SK-N-SH (cell line): ENCODE data around the gene AP3D1. TPM values are rescaled to one million over a fixed set of nuclear protein-coding genes. Genes with fewer than 3 reads are reported as not detected.

Experiments
- CTCF ChIA-PET: fragments of 300-600, 350-600 bp; formaldehyde crosslinking; extraction: SDS; loops from one replicate; lab custom pipeline; 2021; lab: Yijun Ruan, JAX
- POLR2A ChIA-PET: fragments of 350-600 bp; sonication (Branson Sonifier 250); formaldehyde crosslinking; extraction: SDS; loops from one replicate; lab custom pipeline; 2020; ENCODE audit warnings: antibody characterized with exemption, inconsistent platforms; lab: Yijun Ruan, JAX
- DNase-seq: peaks from one replicate; pipeline ENCODE4 v3.0.0; 2012
- H2AFZ ChIP-seq: fragments of 200-600 bp; sonication (generic); 2 replicates; pipeline ENCODE4 v1.8.1; 2016; ENCODE audit warnings: antibody characterized with exemption, mild to moderate bottlenecking, low read depth
- H3F3A ChIP-seq: fragments of 200-600 bp; sonication (generic); replicated peaks from 2 replicates; pipeline ENCODE3; 2016; ENCODE audit warnings: antibody characterized with exemption, mild to moderate bottlenecking; ENCODE audit not compliant: insufficient read depth
- H3K27ac ChIP-seq, 2 experiments: fragments of 200-500 bp in 1 of 2; fragments of 200-600 bp in 1 of 2; sonication (Bioruptor generic) in 1 of 2; sonication (generic), shearing (Covaris generic) in 1 of 2; 2 replicates each; pipeline versions ENCODE4 v1.5.1 to v1.6.1; 2014 to 2016; ENCODE audit warnings: low read depth in 2 of 2, inconsistent platforms in 1 of 2, low read length in 1 of 2, mild to moderate bottlenecking in 1 of 2, mixed read lengths in 1 of 2
- H3K27me3 ChIP-seq: fragments of 200-600 bp; sonication (generic), shearing (Covaris generic); 2 replicates; pipeline ENCODE4 v1.6.1; 2016; ENCODE audit warnings: mixed run types; ENCODE audit not compliant: insufficient read depth
- H3K36me3 ChIP-seq, 2 experiments: fragments of 200-500 bp in 1 of 2; fragments of 200-600 bp in 1 of 2; sonication (Bioruptor generic) in 1 of 2; sonication (generic) in 1 of 2; replicated peaks in 1 of 2; 2 replicates each; pipeline versions ENCODE3 to v1.5.1; 2014 to 2016; ENCODE audit warnings: low read length in 1 of 2, mild to moderate bottlenecking in 1 of 2; ENCODE audit not compliant: insufficient read depth in 2 of 2, control insufficient read depth in 1 of 2
- H3K4me1 ChIP-seq, 2 experiments: fragments of 200-500 bp in 1 of 2; fragments of 200-600 bp in 1 of 2; sonication (Bioruptor generic) in 1 of 2; sonication (generic), shearing (Covaris generic) in 1 of 2; 2 replicates each; pipeline versions ENCODE4 v1.5.1 to v1.6.1; 2014 to 2016; ENCODE audit warnings: low read depth in 1 of 2, low read length in 1 of 2, mixed run types in 1 of 2; ENCODE audit not compliant: insufficient read depth in 2 of 2, control insufficient read depth in 1 of 2
- H3K4me2 ChIP-seq: fragments of 200-600 bp; sonication (generic), shearing (Covaris generic); 2 replicates; pipeline ENCODE4 v1.6.1; 2017; ENCODE audit warnings: mixed run types
- H3K4me3 ChIP-seq, 2 experiments: fragments of 200-500 bp in 1 of 2; fragments of 200-600 bp in 1 of 2; sonication (Bioruptor generic) in 1 of 2; sonication (generic), shearing (Covaris generic) in 1 of 2; 2 replicates each; pipeline versions ENCODE4 v1.5.1 to v1.8.1; 2014 to 2016; ENCODE audit warnings: low read depth in 2 of 2, inconsistent platforms in 1 of 2, low read length in 1 of 2, mild to moderate bottlenecking in 1 of 2, mixed read lengths in 1 of 2, moderate library complexity in 1 of 2
- H3K79me2 ChIP-seq: fragments of 200-600 bp; sonication (generic); 2 replicates; pipeline ENCODE4 v1.8.1; 2017; ENCODE audit warnings: mild to moderate bottlenecking; ENCODE audit not compliant: insufficient read depth
- H3K9ac ChIP-seq: fragments of 200-600 bp; sonication (generic); 2 replicates; pipeline ENCODE4 v1.6.1; 2017; ENCODE audit warnings: mixed run types
- H3K9me2 ChIP-seq: fragments of 200-600 bp; sonication (generic); 2 replicates; pipeline ENCODE4 v1.6.1; 2017; ENCODE audit warnings: mixed run types
- H3K9me3 ChIP-seq: fragments of 200-600 bp; sonication (generic); 2 replicates; pipeline ENCODE4 v1.6.1; 2017; ENCODE audit warnings: mixed run types, mild to moderate bottlenecking, moderate library complexity
- H4K20me1 ChIP-seq: fragments of 200-600 bp; sonication (generic); 2 replicates; pipeline ENCODE4 v1.6.1; 2017; ENCODE audit warnings: mild to moderate bottlenecking, mixed run types; ENCODE audit not compliant: insufficient read depth
- ELF1 ChIP-seq: IDR thresholded peaks from 2 replicates; pipeline ENCODE4 v1.4.0; 2012
- EP300 ChIP-seq, 2 experiments: IDR thresholded peaks; 2 replicates each; pipeline versions ENCODE4 v1.4.0 to v1.6.1; 2012; ENCODE audit warnings: borderline replicate concordance in 1 of 2, low read depth in 1 of 2, low read length in 1 of 2
- EZH2phosphoT487 ChIP-seq: fragments of 200-600 bp; sonication (generic); IDR thresholded peaks from 2 replicates; pipeline ENCODE4 v1.6.1; 2017; ENCODE audit warnings: low read depth, mixed run types, mild to moderate bottlenecking, antibody characterized with exemption, moderate library complexity, borderline replicate concordance
- FOXM1 ChIP-seq: IDR thresholded peaks from 2 replicates; pipeline ENCODE4 v1.4.0; 2012; ENCODE audit warnings: low read depth, mild to moderate bottlenecking
- GABPA ChIP-seq: IDR thresholded peaks from 2 replicates; pipeline ENCODE4 v1.4.0; 2012; ENCODE audit warnings: low read depth, mild to moderate bottlenecking
- MEF2A ChIP-seq: IDR thresholded peaks from 2 replicates; pipeline ENCODE4 v1.4.0; 2012; ENCODE audit warnings: low read depth, borderline replicate concordance
- NRF1 ChIP-seq: IDR thresholded peaks from 2 replicates; pipeline ENCODE4 v1.6.1; 2012; ENCODE audit warnings: low read depth, mild to moderate bottlenecking, low read length
- PBX3 ChIP-seq: IDR thresholded peaks from 2 replicates; pipeline ENCODE4; 2012
- RXRA ChIP-seq: IDR thresholded peaks from 2 replicates; pipeline ENCODE4 v1.4.0; 2012; ENCODE audit warnings: low read depth, mild to moderate bottlenecking, borderline replicate concordance
- SIN3A ChIP-seq: IDR thresholded peaks from 2 replicates; pipeline ENCODE4 v1.6.1; 2012; ENCODE audit warnings: low read depth, mild to moderate bottlenecking, low read length, moderate library complexity, borderline replicate concordance
- TAF1 ChIP-seq: IDR thresholded peaks from 2 replicates; pipeline ENCODE4 v1.6.1; 2012; ENCODE audit warnings: low read depth, mild to moderate bottlenecking, low read length, moderate library complexity, borderline replicate concordance
- TCF12 ChIP-seq: IDR thresholded peaks from 2 replicates; pipeline ENCODE4 v1.4.0; 2012
- TEAD4 ChIP-seq: IDR thresholded peaks from 2 replicates; pipeline ENCODE4 v1.4.0; 2012; ENCODE audit warnings: mild to moderate bottlenecking, borderline replicate concordance; ENCODE audit not compliant: insufficient read depth
- USF1 ChIP-seq: IDR thresholded peaks from 2 replicates; pipeline ENCODE4 v1.4.0; 2012; ENCODE audit warnings: low read depth, borderline replicate concordance
- YY1 ChIP-seq: IDR thresholded peaks from 2 replicates; pipeline ENCODE4 v1.4.0; 2012; ENCODE audit warnings: low read depth, mild to moderate bottlenecking
- WGBS: methylation state at CpG from one replicate; pipeline ENCODE4 v1.1.6; 2017; ENCODE audit warnings: low lambda C conversion rate; 5-methylcytosine and 5-hydroxymethylcytosine counted together
- polyA plus RNA-seq, 3 experiments: library from polyadenylated mRNA; depleted of rRNA; stranded (reverse); fragments of >200 nt; gene quantifications; 2 replicates each; pipeline ENCODE4 v1.2.3, GENCODE V29; 2012
- TF ChIP-seq, protein P1 (sequence below): fragments of 150-350 bp; IDR thresholded peaks from 2 replicates; pipeline ENCODE4 v1.6.1; 2017; ENCODE audit warnings: antibody characterized with exemption, low read length, low read depth, borderline replicate concordance
- TF ChIP-seq, protein P2 (sequence below): IDR thresholded peaks from 2 replicates; pipeline ENCODE4 v1.6.1; 2012; ENCODE audit warnings: mild to moderate bottlenecking, low read depth, low read length, moderate library complexity
- TF ChIP-seq, protein P3 (sequence below): fragments of 200-600 bp; sonication (generic); IDR thresholded peaks from 2 replicates; pipeline ENCODE4 v1.6.1; 2017; ENCODE audit warnings: antibody characterized with exemption, mild to moderate bottlenecking, moderate library complexity

AP3D1 gene
- polyA plus RNA-seq, 1 of the 3 experiments (the other 2 are of a cell fraction): 127 TPM

DNA sequence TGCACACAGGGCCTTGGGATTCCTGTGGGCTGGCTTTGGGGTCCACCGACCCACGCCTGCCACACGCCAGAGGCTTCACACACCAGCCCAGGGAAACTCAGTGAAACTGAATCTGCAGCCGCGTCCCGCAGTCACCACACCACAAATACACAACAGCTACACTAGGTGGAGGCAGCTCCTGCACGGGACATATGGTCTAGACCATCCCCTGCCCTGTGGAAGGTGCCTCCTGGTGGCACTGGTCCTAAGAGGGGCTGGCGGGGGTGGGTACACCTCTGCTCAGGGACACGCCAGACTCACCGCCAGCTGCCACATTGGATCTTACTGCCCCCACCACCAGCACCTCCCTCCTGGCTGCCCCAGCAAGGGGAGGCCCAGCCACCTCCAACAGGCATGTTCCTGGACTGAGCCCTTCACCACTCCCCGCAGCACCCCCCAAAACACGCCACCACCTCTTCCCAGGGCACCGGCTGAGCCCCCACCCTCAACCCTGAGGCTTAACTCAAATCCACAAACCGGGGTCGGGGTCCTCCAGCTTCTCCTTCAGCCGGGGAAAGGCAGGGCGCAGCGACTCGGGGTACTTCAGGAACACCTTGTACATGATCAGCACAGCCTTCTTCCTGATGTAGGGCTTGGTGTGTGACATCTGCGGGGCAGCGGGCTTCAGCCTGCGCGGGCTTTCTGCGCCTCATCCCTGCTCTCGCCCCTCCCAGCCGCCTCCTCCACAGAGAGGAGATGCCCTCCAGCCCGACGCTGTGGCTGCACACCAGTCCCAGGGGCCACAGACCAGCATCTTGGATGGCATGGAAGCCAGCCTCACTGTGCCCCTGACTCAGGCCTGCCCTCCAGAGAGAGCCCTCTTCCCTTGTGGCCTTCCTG is 21.2 kb downstream of the AP3D1 start:
- CTCF ChIA-PET: interaction anchor here (0.9 to 1.1 kb wide), 2 partner anchors 20 to 186 kb away, joined by 3 to 4 read pairs; no protein-coding TSS in a partner anchor
- Histone ChIP-seq H3K27me3 (no peaks in the 10 kb centered on the region), H2AFZ (no peak overlapping the region), H3F3A (no peaks in the 10 kb centered on the region), H3K4me3 (no peak overlapping the region), H3K79me2 (peaks cover 57% of the 10 kb centered on the region), H3K4me1 (no peaks in the 10 kb centered on the region), H3K36me3 (peaks cover 31 to 56% of the 10 kb centered on the region in 2 experiments), H3K4me2 (no peak overlapping the region), H3K27ac (no peak overlapping the region), H3K9me3 (no peaks in the 10 kb centered on the region), H3K9me2 (no peaks in the 10 kb centered on the region), H3K9ac (no peak overlapping the region), H4K20me1 (peaks cover 45% of the 10 kb centered on the region)
- no peak for DNase-seq
- 99% methylated on average over 12 of the region's 28 CpGs for WGBS
- POLR2A ChIA-PET: no interaction called here
- TF ChIP-seq EZH2phosphoT487 (no peak), NRF1 (no peak), RXRA (no peak), USF1 (no peak), FOXM1 (no peak), GABPA (no peak), EP300 (IDR thresholded peaks at IDR 0.05; ENCODE audit: borderline replicate concordance in 1 of 2, low read depth in 1 of 2, low read length in 1 of 2) (no peak), ELF1 (no peak), YY1 (no peak), TCF12 (no peak), TEAD4 (no peak), SIN3A (no peak), PBX3 (no peak), TAF1 (no peak), MEF2A (no peak)
- TF ChIP-seq, protein P1, sequence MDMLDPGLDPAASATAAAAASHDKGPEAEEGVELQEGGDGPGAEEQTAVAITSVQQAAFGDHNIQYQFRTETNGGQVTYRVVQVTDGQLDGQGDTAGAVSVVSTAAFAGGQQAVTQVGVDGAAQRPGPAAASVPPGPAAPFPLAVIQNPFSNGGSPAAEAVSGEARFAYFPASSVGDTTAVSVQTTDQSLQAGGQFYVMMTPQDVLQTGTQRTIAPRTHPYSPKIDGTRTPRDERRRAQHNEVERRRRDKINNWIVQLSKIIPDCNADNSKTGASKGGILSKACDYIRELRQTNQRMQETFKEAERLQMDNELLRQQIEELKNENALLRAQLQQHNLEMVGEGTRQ: no peak
- TF ChIP-seq, protein P2, sequence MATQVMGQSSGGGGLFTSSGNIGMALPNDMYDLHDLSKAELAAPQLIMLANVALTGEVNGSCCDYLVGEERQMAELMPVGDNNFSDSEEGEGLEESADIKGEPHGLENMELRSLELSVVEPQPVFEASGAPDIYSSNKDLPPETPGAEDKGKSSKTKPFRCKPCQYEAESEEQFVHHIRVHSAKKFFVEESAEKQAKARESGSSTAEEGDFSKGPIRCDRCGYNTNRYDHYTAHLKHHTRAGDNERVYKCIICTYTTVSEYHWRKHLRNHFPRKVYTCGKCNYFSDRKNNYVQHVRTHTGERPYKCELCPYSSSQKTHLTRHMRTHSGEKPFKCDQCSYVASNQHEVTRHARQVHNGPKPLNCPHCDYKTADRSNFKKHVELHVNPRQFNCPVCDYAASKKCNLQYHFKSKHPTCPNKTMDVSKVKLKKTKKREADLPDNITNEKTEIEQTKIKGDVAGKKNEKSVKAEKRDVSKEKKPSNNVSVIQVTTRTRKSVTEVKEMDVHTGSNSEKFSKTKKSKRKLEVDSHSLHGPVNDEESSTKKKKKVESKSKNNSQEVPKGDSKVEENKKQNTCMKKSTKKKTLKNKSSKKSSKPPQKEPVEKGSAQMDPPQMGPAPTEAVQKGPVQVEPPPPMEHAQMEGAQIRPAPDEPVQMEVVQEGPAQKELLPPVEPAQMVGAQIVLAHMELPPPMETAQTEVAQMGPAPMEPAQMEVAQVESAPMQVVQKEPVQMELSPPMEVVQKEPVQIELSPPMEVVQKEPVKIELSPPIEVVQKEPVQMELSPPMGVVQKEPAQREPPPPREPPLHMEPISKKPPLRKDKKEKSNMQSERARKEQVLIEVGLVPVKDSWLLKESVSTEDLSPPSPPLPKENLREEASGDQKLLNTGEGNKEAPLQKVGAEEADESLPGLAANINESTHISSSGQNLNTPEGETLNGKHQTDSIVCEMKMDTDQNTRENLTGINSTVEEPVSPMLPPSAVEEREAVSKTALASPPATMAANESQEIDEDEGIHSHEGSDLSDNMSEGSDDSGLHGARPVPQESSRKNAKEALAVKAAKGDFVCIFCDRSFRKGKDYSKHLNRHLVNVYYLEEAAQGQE: no peak
- TF ChIP-seq, protein P3, sequence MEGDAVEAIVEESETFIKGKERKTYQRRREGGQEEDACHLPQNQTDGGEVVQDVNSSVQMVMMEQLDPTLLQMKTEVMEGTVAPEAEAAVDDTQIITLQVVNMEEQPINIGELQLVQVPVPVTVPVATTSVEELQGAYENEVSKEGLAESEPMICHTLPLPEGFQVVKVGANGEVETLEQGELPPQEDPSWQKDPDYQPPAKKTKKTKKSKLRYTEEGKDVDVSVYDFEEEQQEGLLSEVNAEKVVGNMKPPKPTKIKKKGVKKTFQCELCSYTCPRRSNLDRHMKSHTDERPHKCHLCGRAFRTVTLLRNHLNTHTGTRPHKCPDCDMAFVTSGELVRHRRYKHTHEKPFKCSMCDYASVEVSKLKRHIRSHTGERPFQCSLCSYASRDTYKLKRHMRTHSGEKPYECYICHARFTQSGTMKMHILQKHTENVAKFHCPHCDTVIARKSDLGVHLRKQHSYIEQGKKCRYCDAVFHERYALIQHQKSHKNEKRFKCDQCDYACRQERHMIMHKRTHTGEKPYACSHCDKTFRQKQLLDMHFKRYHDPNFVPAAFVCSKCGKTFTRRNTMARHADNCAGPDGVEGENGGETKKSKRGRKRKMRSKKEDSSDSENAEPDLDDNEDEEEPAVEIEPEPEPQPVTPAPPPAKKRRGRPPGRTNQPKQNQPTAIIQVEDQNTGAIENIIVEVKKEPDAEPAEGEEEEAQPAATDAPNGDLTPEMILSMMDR: no peak
